GM21717 (cell line): ENCODE measurements around the gene NTN3.
"Not testable (repeated sequence)": the region's sequence is repeated elsewhere in the genome, so short reads cannot be mapped to it uniquely, and the experiment has no call there.

Source experiments
- ATAC-seq: cut with Tn5 transposase; IDR thresholded peaks from one replicate; pipeline ENCODE4 v1.9.1; 2021; ENCODE audit warnings: mild to moderate bottlenecking, moderate library complexity; ENCODE audit not compliant: unreplicated experiment

Gene NTN3

GRCh38 chr16:2471016-2471652, at the start of gene NTN3:
TSS of gene NTN3 (plus strand) at chr16:2471297. CDS start at chr16:2471702, 405 bp downstream.
- ATAC-seq: no peak

GRCh38 chr16:2422123-2422867, 48.8 kb upstream of the NTN3 start:
- ATAC-seq: no peak

- no peak for ATAC-seq
Observed at GRCh38 chr16:2424061-2425007, 46.8 kb upstream of the NTN3 start.

- no peak for ATAC-seq
Observed at GRCh38 chr16:2425008-2425518, 46.0 kb upstream of the NTN3 start.

- no peak for ATAC-seq
Observed at GRCh38 chr16:2425825-2426430, 45.2 kb upstream of the NTN3 start.

GRCh38 chr16:2426941-2427361, 44.1 kb upstream of the NTN3 start:
- no peak for ATAC-seq

GRCh38 chr16:2427526-2427925, 43.6 kb upstream of the NTN3 start:
- no peak for ATAC-seq

- no peak for ATAC-seq
Observed at GRCh38 chr16:2428051-2428783, 42.9 kb upstream of the NTN3 start.

- no peak for ATAC-seq
Observed at GRCh38 chr16:2428784-2429033, 42.4 kb upstream of the NTN3 start.

- ATAC-seq: peak; percentile 71
Observed at GRCh38 chr16:2429034-2429770, 41.9 kb upstream of the NTN3 start, which contains the start of gene CCNF. TSS of gene CCNF (plus strand) at chr16:2429447. CDS start at chr16:2429482, 35 bp downstream.

GRCh38 chr16:2429771-2430663, 41.1 kb upstream of the NTN3 start:
- ATAC-seq: peak; percentile 16

- ATAC-seq: no peak
Observed at GRCh38 chr16:2432286-2432685, 38.8 kb upstream of the NTN3 start.

- no peak for ATAC-seq
Observed at GRCh38 chr16:2432801-2433505, 38.1 kb upstream of the NTN3 start.

- not testable (repeated sequence) for ATAC-seq
Observed at GRCh38 chr16:2435236-2435635, 35.9 kb upstream of the NTN3 start.

- ATAC-seq: no peak
Observed at GRCh38 chr16:2436110-2436509, 35.0 kb upstream of the NTN3 start.

GRCh38 chr16:2437032-2437790, 33.9 kb upstream of the NTN3 start:
- no peak for ATAC-seq

- ATAC-seq: no peak
Observed at GRCh38 chr16:2438121-2438520, 33.0 kb upstream of the NTN3 start.
